Right lung (tissue), 10 donors: ENCODE data around the gene OR13D1. TPM values are rescaled to one million over a fixed set of nuclear protein-coding genes. Genes with fewer than 3 reads are reported as not detected.
"Not testable (repeated sequence)": the region's sequence is repeated elsewhere in the genome, so short reads cannot be mapped to it uniquely, and the experiment has no call there.

Source experiments
- DNase-seq, 2 donors: peaks; one replicate each; pipeline ENCODE4 v3.0.0-alpha.2; 2013
- long read RNA-seq, 8 donors: transcript quantifications; one replicate each; lab custom pipeline, GENCODE V29; 2026
- polyA plus RNA-seq, 5 donors: library from polyadenylated mRNA; unstranded; fragments of 120-200 nt; gene quantifications; one replicate each; pipeline versions ENCODE4 v1.2.1 to v1.2.3, GENCODE V29; 2013; ENCODE audit warnings: inconsistent platforms in 1 of 5, low replicate concordance in 1 of 5; ENCODE audit not compliant: insufficient read length in 5 of 5, insufficient read depth in 1 of 5

Gene OR13D1, protein sequence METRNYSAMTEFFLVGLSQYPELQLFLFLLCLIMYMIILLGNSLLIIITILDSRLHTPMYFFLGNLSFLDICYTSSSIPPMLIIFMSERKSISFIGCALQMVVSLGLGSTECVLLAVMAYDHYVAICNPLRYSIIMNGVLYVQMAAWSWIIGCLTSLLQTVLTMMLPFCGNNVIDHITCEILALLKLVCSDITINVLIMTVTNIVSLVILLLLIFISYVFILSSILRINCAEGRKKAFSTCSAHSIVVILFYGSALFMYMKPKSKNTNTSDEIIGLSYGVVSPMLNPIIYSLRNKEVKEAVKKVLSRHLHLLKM
- not detected for polyA plus RNA-seq
- long read RNA-seq, donor 1, partial matches to known transcripts, result 0 of 1 reads
- long read RNA-seq, donor 1, other reads (novel, unspliced or antisense), result 0 of 1 reads
- long read RNA-seq, donor 2, result 0 reads
- long read RNA-seq, donor 3, result 0 reads
- long read RNA-seq, donor 4, result 0 reads
- long read RNA-seq, donor 5, result 0 reads
- long read RNA-seq, donor 6, result 0 reads
- long read RNA-seq, donor 7, result 0 reads
- long read RNA-seq, donor 8, result 0 reads

DNA sequence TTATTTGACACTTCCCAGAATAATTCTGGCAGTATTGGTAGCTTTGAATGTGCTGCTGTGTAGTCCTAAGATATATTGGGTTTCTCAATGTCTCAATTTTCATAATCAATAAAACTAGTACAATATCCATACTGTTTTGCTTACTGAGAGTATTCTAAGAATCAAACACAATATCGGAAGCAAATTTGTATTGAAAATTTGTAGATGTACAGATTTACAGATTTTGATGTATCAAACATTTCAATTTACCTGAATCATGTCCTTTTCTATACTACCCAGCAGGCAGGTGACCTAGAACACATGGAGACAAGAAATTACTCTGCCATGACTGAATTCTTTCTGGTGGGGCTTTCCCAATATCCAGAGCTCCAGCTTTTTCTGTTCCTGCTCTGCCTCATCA is at the start of gene OR13D1:
TSS of gene OR13D1 (plus strand) at position 301 of the 400 bp plus-strand sequence. CDS start at position 301, 0 bp downstream.
- no peak for DNase-seq

DNA sequence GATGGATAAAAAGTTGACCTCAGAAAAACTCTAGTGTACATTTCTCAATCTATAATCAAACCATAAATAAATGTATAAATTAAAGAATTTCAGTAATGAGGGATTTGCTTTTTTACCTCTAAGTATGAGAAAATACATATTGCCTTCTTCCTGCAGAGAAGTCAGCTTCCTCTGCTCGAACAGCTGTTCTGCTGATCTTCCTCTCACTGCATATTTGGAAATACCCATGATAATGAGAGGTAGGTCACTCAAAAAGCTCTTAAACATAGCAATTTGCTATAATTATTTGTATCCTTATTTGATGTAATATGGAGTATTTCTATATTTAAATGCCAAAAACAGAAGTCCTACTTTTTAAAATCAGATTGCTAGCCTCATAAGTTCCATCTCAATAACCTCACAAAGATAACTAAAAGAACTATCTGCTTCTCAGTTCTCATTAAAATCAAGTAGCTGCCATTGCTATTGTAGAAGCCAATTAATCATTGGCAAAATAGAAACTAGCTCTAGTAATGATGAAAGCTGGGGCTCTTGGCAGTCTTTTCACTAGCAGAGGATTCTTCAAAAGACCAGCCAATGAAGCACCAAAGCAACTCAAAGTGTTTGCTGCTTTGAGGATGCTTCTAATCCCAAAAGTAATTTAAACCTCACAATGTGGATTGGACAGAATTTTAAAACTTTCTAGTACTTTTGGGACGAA is 35.7 kb upstream of the OR13D1 start:
- no peak for DNase-seq

DNA sequence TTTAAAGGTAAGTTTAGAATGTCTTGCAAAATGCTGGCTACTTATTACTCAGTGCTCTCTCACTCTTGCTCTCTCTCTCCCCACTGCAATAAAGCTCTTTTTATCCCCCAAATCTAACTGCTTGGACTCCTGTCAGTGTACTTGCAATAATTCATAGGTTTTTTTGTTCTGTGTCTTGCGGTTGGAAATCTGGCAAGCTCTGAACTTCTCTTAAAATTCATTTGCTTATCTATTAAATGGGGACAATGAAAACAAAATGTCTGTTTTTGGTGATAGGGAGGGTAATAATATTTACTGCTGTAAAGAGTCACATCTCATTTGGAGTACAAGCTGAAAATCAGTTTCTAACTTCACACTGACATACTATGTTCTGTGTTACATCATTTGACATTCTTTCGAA is 18.7 kb upstream of the OR13D1 start:
- DNase-seq, result no peak

DNA sequence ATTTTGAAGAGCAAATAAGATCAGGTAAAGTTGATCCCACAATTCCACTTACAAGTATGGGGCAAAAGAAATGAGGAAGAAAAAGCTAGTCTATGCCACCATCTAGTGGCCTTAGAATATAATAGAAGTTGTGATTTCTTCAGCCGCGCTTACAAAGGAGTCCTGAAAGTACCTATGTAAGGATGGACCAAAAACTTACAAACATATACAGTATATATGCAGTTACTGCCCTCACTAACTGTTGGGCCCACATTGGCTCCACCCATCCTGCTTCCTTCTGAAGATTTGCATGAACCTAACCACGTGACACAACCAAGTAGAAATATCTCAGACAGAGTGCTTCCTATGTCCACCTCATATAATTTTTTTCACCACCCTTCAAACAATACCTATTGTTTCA is 11.7 kb upstream of the OR13D1 start:
- peak; percentile 2 to 33 for DNase-seq

DNA sequence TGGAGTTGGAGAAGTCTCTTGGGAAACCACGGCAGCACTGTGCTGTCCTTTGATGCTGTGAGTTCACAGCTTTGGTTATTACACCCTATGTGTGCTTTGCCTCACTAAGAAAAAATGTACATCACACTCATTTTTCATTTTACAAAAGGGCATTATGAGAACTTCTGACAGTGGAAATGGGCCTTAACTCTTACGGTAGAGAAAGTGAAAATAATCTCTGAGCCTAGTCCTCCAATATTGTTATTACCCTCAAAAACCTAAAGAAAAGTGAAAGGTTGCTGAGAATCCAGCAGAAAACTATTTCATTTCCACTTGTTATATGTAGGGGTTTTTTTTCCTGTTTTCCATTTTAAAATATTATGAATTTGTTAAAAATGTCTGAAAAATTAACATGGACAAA is 8.2 kb upstream of the OR13D1 start:
- no peak for DNase-seq

DNA sequence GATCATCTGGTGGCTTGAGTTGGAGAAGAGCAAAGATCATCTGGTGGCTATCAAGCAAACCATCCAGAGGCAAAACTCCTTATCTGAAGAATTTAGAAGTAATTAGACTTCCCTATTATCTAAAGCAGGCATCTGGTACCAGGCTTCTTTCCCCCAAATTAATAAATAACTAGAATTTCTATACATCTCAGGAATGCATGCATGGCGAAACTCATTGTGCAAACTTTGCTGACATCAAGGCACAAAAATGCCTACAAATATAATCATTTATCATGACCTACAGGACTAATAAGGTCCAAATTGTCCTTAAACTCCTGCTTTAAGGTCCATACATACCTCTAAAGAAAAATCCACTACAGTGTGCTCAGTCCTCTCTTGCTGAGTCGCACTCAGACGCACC is 6.0 kb downstream of the OR13D1 start:
- no peak for DNase-seq

DNA sequence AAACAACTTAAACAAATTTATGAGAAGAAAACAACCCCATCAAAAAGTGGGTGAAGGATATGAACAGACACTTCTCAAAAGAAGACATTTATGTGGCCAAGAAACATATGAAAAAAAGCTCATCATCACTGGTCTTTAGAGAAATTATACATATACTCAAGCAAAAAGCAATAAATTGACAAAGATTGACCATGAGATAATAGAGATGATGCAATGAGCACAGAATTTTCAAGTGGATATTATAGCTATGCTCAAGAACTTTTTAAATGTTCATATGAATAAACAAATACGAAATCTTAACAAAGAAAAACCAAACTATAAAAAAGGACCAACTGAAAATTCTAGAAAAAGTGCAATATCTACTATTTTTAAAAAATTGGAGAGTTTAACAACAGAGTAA is 14.4 kb downstream of the OR13D1 start:
- DNase-seq, result not testable (repeated sequence)

DNA sequence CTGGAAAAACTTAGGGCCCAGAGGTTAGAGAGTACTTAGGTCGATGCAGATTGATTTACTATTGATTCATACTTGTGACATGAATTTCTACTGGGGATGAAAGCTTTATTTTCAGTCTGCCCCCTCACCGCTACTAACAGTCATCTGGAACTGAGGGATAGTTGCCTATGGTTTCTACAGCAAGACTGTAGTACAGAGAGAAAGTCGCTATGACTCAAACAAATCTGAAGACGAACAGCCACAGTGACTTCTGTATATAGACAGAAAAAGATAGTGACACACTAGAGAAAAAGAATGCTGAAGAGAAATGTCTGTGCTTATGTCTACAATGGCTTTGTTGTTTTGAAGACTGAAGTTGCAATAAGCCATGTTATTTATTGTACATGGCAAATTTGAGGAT is 17.3 kb downstream of the OR13D1 start:
- no peak for DNase-seq

DNA sequence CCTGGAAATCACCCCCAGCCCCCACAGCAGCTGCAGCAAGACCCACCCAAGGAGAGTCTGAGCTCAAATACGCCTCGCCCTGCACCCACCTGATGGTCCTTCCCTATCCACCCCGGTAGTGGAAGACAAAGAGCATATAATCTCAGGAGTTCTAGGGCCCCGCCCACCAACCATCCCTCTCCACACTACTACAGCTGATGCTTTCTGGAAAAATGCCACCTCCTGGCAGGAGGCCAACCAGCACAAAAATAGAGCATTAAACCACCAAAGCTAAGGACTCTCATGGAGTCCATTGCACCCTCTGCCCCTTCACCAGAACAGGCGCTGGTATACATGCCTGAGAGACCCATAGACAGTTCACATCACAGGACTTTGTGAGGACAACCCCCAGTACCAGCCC is 30.7 kb downstream of the OR13D1 start:
- no peak for DNase-seq

DNA sequence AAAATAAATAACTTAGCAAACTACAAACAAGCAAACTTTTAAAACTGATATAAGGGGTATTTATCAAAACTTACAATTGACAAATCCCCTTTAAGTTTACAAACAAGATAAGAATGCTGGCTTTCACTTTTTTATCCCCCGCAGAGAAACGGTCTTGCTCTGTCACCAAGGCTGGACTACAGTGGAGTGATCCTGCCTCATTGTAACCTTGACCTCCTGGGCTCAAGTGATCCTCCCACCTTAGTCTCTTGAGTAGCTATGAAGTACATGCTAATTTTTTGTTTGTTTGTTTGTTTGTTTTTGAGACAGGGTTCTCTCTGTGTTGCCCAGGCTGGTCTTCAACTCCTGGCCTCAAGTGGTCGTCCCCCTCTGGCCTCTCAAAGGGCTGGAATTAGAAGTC is 44.1 kb downstream of the OR13D1 start:
- no peak for DNase-seq

DNA sequence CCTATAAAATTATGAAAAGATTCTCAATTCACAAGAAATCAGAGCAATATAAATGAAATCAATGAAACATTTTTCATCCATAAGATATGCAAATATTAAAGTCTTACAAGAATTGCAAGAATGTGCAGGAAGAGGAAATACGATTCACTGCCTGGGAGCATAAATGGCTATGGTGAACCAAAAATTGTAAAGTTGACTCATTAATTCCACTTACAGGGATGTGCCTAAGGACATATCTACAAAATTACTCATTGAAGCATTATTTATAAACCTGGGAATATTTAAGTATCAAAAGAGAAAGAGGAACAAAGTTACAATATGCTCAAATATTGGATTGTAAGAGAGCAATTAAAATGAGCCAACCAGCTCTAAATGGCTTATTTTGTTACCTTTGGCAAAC is 46.3 kb downstream of the OR13D1 start:
- no peak for DNase-seq

DNA sequence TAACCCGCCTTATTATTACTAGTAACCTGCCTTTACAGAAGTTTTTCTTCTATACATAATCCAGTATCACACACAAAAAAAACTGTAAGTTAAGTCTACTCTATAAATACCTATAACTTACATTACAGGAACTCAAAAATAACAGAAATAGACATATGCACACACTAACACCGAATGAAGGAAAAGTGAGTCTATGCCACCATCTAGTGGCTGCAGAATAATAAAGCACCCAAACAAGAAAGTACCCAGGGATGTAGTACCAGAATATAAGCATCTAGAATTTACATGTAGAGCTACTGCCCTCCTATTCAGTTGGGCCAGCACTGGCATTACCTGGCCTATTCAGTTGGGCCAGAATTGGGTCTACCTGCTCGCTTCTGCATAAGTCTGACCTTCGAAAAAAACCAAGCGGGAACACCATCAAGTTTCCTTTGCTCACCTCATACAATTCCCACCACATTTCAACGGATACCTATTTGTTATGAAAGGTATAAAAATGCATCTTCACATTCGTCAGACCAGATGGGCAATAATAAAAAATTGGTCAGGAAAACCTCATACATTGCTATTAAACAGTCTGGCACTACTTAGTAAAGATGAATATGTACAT is 49.2 kb downstream of the OR13D1 start:
- DNase-seq, result peak; percentile 44 to 48

Other genes starting within 250 kb of the OR13D1 start
- not detected for gene OR13F1, start 190.3 kb upstream of the OR13D1 start, polyA plus RNA-seq
- not detected for gene OR13C4, start 167.3 kb upstream of the OR13D1 start, polyA plus RNA-seq
- gene OR13C3, start 157.7 kb upstream of the OR13D1 start, polyA plus RNA-seq, result not detected
- gene OR13C8, start 125.3 kb upstream of the OR13D1 start, polyA plus RNA-seq, result not detected
- under 1 TPM in 1 of 5 donors, not detected in 4; 0.19 TPM for gene OR13C5, start 95.1 kb upstream of the OR13D1 start, polyA plus RNA-seq
- under 1 TPM in 1 of 5 donors, not detected in 4; 0.27 TPM for gene OR13C2, start 88.9 kb upstream of the OR13D1 start, polyA plus RNA-seq
- not detected for gene OR13C9, start 76.3 kb upstream of the OR13D1 start, polyA plus RNA-seq
- gene NIPSNAP3A, start 53.2 kb downstream of the OR13D1 start, polyA plus RNA-seq, result 10 to 100 TPM; 42.7 to 64.9 (median 49.4) TPM
- 10 to 100 TPM; 10.4 to 17.0 (median 13.3) TPM for gene NIPSNAP3B, start 69.6 kb downstream of the OR13D1 start, polyA plus RNA-seq
- 10 to 100 TPM in 4 of 5 donors, 1 to 10 TPM in 1; 8.6 to 19.4 (median 17.2) TPM for gene ABCA1, start 233.6 kb downstream of the OR13D1 start, polyA plus RNA-seq